SKM-1 treated with dmso at 0.1 percent for 144 hours (cell line): ENCODE measurements around the gene CEP83.
"Not testable (repeated sequence)": the region's sequence is repeated elsewhere in the genome, so short reads cannot be mapped to it uniquely, and the experiment has no call there.

Source experiments
- DNase-seq: peaks from one replicate; lab custom pipeline; 2025; ENCODE audit not compliant: unreplicated experiment; lab: John Stamatoyannopoulos, UW

Gene CEP83

GRCh38 chr12:94380507-94380906 lies 79.2 kb downstream of the CEP83 start:
- DNase-seq: no peak

GRCh38 chr12:94379479-94380113 lies 80.1 kb downstream of the CEP83 start:
- DNase-seq: no peak

GRCh38 chr12:94377599-94377998 lies 82.1 kb downstream of the CEP83 start:
- no peak for DNase-seq

- no peak for DNase-seq
These were observed 85.5 kb downstream of the CEP83 start for GRCh38 chr12:94374124-94374523.

GRCh38 chr12:94372461-94372860 lies 87.2 kb downstream of the CEP83 start:
- no peak for DNase-seq

- no peak for DNase-seq
These were observed 97.0 kb downstream of the CEP83 start for GRCh38 chr12:94362653-94363052.

GRCh38 chr12:94359761-94360160 lies 99.9 kb downstream of the CEP83 start:
- DNase-seq: no peak

- DNase-seq: no peak
These were observed 106.5 kb downstream of the CEP83 start for GRCh38 chr12:94353130-94353529.

- DNase-seq: no peak
These were observed 119.1 kb downstream of the CEP83 start for GRCh38 chr12:94340573-94340972.

GRCh38 chr12:94338006-94338794 lies 121.5 kb downstream of the CEP83 start:
- no peak for DNase-seq

GRCh38 chr12:94336211-94336925 lies 123.3 kb downstream of the CEP83 start:
- no peak for DNase-seq

- no peak for DNase-seq
These were observed 126.3 kb downstream of the CEP83 start for GRCh38 chr12:94333396-94333795.

- no peak for DNase-seq
These were observed 130.3 kb downstream of the CEP83 start for GRCh38 chr12:94329366-94329765.

GRCh38 chr12:94327809-94328208 lies 131.9 kb downstream of the CEP83 start:
- no peak for DNase-seq

- DNase-seq: no peak
These were observed 132.9 kb downstream of the CEP83 start for GRCh38 chr12:94326727-94327126.

GRCh38 chr12:94326234-94326633 lies 133.4 kb downstream of the CEP83 start:
- no peak for DNase-seq

GRCh38 chr12:94322346-94322745 lies 137.3 kb downstream of the CEP83 start:
- no peak for DNase-seq

GRCh38 chr12:94320109-94320508 lies 139.6 kb downstream of the CEP83 start:
- DNase-seq: no peak

- no peak for DNase-seq
These were observed 141.5 kb downstream of the CEP83 start for GRCh38 chr12:94318181-94318580.

- not testable (repeated sequence) for DNase-seq
These were observed 143.1 kb downstream of the CEP83 start for GRCh38 chr12:94316600-94316999.

GRCh38 chr12:94312378-94312777 lies 147.3 kb downstream of the CEP83 start:
- DNase-seq: no peak

- DNase-seq: no peak
These were observed 150.3 kb downstream of the CEP83 start for GRCh38 chr12:94309373-94309772.
